ENCODE data around the gene APOO.
"Not testable (repeated sequence)": the region's sequence is repeated elsewhere in the genome, so short reads cannot be mapped to it uniquely, and the experiment has no call there.

The APOO gene

DNA sequence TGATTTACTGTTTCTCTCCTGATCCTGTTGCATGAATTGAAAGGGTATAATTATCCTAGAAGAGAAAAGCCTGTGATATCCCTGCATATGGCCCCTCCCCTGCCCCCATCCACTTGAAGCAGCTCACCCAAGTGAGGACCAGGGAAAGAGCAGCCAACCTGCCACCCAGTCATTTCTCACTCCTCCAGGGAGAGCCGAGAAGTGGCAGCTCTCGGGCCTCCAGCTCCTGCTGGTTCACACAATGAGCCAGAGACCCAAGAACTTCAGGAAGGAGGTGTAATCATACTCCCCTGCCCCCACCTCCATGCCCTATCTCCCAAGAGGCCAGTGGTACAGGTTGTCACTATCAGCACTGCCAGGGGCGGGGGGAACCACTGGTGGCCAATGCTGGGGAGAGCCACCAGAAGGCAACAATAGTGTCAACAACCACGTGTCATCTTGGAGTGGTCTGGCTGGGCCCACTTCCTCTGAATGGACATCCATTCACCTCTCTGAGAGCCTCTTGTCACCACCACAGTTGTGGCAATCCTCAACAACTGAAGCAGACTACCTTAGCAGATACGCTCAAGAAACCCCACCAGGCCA lies 42.9 kb downstream of the APOO start:
- Histone ChIP-seq H3K27me3 (ENCODE audit: low read length) (no peaks in the 10 kb centered on the region), H4K20me1 (ENCODE audit: low read depth, low read length) (no peaks in the 10 kb centered on the region), H3K79me2 (ENCODE audit: insufficient read depth, low read length) (no peaks in the 10 kb centered on the region), H3K4me3 (ENCODE audit: insufficient read depth, low read length, poor library complexity, severe bottlenecking) (no peak overlapping the region), H2AFZ (ENCODE audit: low read depth, low read length, severe bottlenecking) (no peak overlapping the region), H3F3A (ENCODE audit: insufficient read depth) (no peaks in the 10 kb centered on the region), H3K9me2 (replicated peaks; ENCODE audit: insufficient read depth, low read length) (no peaks in the 10 kb centered on the region), H3K27ac (ENCODE audit: low read depth, low read length) (no peak overlapping the region), H3K36me3 (ENCODE audit: low read length) (no peaks in the 10 kb centered on the region), H3K9me3 (ENCODE audit: insufficient read depth, low read length) (no peaks in the 10 kb centered on the region), H3K4me2 (ENCODE audit: low read depth, low read length, poor library complexity, severe bottlenecking) (no peak overlapping the region), H3K9ac (ENCODE audit: low read length) (no peak overlapping the region)
- no peak for TF ChIP-seq EZH2phosphoT487 (conservative IDR thresholded peaks at IDR 0.05; ENCODE audit: low read length)

DNA sequence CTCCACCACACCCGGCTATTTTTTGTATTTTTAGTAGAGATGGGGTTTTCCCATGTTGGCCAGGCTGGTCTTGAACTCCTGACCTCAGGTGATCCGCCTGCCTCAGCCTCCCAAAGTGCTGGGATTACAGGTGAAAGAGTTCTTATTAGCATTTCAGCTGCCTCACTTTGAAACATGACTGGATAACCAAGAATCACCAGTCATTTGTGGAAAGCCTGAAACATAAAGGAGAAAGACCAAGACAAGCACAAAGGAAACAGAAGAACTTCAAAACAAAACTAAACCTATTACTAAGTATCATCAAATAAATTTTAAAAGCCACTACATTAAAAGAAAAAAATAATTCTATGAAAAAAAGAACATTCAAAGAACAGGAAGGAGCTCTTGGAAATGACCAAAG lies 45.8 kb downstream of the APOO start:
- not testable (repeated sequence) for H4K20me1 ChIP-seq (ENCODE audit: low read depth, low read length); H3F3A ChIP-seq (ENCODE audit: insufficient read depth); H3K4me2 ChIP-seq (ENCODE audit: low read depth, low read length, poor library complexity, severe bottlenecking); H3K27me3 ChIP-seq (ENCODE audit: low read length); H3K9ac ChIP-seq (ENCODE audit: low read length); H3K9me3 ChIP-seq (ENCODE audit: insufficient read depth, low read length); H3K27ac ChIP-seq (ENCODE audit: low read depth, low read length); H3K9me2 ChIP-seq (replicated peaks; ENCODE audit: insufficient read depth, low read length); H3K36me3 ChIP-seq (ENCODE audit: low read length); H3K79me2 ChIP-seq (ENCODE audit: insufficient read depth, low read length); H3K4me3 ChIP-seq (ENCODE audit: insufficient read depth, low read length, poor library complexity, severe bottlenecking); H2AFZ ChIP-seq (ENCODE audit: low read depth, low read length, severe bottlenecking)

DNA sequence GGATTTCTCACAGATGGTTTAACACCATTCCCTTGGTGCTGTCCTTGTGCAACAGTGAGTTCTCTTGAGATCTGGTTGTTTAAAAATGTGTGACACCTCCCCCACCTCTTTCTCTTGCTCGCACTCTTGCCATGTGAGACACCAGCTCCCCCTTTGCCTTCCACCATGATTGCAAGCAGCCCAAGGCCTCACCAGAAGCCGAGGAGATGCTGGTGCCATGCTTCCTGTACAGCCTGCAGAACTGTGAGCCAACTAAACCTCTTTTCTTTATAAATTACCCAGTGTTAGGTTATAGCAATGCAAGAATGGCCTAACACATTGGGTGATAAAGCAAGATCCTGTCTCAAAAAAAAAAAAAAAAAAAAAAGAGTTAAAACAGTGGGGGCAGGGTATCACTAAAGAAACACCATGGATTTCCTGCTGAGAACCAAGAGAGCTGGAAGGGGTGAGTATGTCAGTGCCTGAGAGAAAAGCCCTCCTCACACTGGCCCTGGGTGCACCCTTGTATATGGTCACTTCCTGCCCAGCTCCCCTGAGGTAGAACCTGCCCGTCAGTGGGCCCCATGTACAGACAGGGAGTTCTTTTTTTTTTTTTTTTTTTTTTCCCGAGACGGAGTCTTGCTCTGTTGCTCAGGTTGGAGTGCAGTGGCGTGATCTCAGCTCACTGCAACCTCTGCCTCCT lies 46.4 kb downstream of the APOO start:
- Histone ChIP-seq H4K20me1 (ENCODE audit: low read depth, low read length) (no peaks in the 10 kb centered on the region), H3K9ac (ENCODE audit: low read length) (no peak overlapping the region), H3K4me2 (ENCODE audit: low read depth, low read length, poor library complexity, severe bottlenecking) (no peak overlapping the region), H2AFZ (ENCODE audit: low read depth, low read length, severe bottlenecking) (no peak overlapping the region), H3K9me2 (replicated peaks; ENCODE audit: insufficient read depth, low read length) (no peaks in the 10 kb centered on the region), H3K9me3 (ENCODE audit: insufficient read depth, low read length) (no peaks in the 10 kb centered on the region), H3K79me2 (ENCODE audit: insufficient read depth, low read length) (no peaks in the 10 kb centered on the region), H3K4me3 (ENCODE audit: insufficient read depth, low read length, poor library complexity, severe bottlenecking) (no peak overlapping the region), H3F3A (ENCODE audit: insufficient read depth) (no peaks in the 10 kb centered on the region), H3K36me3 (ENCODE audit: low read length) (no peaks in the 10 kb centered on the region), H3K27ac (ENCODE audit: low read depth, low read length) (no peak overlapping the region), H3K27me3 (ENCODE audit: low read length) (no peaks in the 10 kb centered on the region)
- TF ChIP-seq, protein P1, sequence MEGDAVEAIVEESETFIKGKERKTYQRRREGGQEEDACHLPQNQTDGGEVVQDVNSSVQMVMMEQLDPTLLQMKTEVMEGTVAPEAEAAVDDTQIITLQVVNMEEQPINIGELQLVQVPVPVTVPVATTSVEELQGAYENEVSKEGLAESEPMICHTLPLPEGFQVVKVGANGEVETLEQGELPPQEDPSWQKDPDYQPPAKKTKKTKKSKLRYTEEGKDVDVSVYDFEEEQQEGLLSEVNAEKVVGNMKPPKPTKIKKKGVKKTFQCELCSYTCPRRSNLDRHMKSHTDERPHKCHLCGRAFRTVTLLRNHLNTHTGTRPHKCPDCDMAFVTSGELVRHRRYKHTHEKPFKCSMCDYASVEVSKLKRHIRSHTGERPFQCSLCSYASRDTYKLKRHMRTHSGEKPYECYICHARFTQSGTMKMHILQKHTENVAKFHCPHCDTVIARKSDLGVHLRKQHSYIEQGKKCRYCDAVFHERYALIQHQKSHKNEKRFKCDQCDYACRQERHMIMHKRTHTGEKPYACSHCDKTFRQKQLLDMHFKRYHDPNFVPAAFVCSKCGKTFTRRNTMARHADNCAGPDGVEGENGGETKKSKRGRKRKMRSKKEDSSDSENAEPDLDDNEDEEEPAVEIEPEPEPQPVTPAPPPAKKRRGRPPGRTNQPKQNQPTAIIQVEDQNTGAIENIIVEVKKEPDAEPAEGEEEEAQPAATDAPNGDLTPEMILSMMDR (IDR thresholded peaks at IDR 0.05; ENCODE audit: insufficient read depth, low read length, poor library complexity, severe bottlenecking): no peak
- no peak for TF ChIP-seq EZH2phosphoT487 (conservative IDR thresholded peaks at IDR 0.05; ENCODE audit: low read length)

DNA sequence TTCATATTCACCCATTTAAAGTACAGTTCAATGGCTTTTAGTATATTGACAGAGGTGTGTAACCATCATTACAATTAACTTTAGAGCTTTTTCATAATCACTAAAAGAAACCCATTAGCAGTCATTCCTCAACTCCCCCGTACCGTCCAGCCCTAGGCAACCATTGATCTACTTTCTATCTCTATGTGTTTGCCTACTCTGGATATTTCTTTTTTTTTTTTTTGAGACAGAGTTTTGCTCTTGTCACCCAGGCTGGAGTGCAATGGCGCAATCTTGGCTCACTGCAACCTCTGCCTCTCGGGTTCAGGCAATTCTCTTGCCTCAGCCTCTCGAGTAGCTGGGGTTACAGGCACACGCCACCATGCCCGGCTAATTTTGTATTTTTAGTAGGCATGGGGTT lies 48.5 kb downstream of the APOO start:
- H3K4me3 ChIP-seq (ENCODE audit: insufficient read depth, low read length, poor library complexity, severe bottlenecking); H3F3A ChIP-seq (ENCODE audit: insufficient read depth); H3K9me3 ChIP-seq (ENCODE audit: insufficient read depth, low read length); H3K9me2 ChIP-seq (replicated peaks; ENCODE audit: insufficient read depth, low read length); H3K79me2 ChIP-seq (ENCODE audit: insufficient read depth, low read length); H3K9ac ChIP-seq (ENCODE audit: low read length); H2AFZ ChIP-seq (ENCODE audit: low read depth, low read length, severe bottlenecking); H3K27me3 ChIP-seq (ENCODE audit: low read length); H4K20me1 ChIP-seq (ENCODE audit: low read depth, low read length); H3K4me2 ChIP-seq (ENCODE audit: low read depth, low read length, poor library complexity, severe bottlenecking); H3K36me3 ChIP-seq (ENCODE audit: low read length); H3K27ac ChIP-seq (ENCODE audit: low read depth, low read length): not testable (repeated sequence)

DNA sequence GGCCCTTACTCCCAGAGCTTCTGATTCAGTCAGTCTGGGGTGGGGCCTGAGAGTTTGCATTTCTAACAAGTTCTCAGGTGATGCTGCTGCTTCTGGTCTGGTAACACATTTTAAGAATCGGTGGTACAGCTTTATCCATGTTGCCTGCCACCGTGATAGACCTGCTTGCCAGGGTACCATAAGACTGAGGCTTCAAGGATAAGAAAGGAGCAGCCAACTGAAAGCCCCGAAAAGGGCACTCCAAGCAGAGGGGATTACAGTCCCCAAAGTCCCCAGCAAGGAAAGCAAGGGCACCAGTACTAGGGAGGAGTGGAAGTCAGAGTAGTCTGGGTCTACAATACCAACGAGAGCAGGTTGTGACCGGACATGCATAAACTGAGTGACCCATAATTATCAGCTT lies 49.8 kb downstream of the APOO start:
- H3K9me2 ChIP-seq (replicated peaks; ENCODE audit: insufficient read depth, low read length): no peaks in the 10 kb centered on the region
- no peak overlapping the region for H3K4me2 ChIP-seq (ENCODE audit: low read depth, low read length, poor library complexity, severe bottlenecking)
- H3K9me3 ChIP-seq (ENCODE audit: insufficient read depth, low read length): no peaks in the 10 kb centered on the region
- no peaks in the 10 kb centered on the region for H3K27me3 ChIP-seq (ENCODE audit: low read length)
- no peaks in the 10 kb centered on the region for H4K20me1 ChIP-seq (ENCODE audit: low read depth, low read length)
- no peak overlapping the region for H2AFZ ChIP-seq (ENCODE audit: low read depth, low read length, severe bottlenecking)
- H3K36me3 ChIP-seq (ENCODE audit: low read length): no peaks in the 10 kb centered on the region
- H3F3A ChIP-seq (ENCODE audit: insufficient read depth): no peaks in the 10 kb centered on the region
- no peak for TF ChIP-seq EZH2phosphoT487 (conservative IDR thresholded peaks at IDR 0.05; ENCODE audit: low read length)
- TF ChIP-seq, protein P1 (IDR thresholded peaks at IDR 0.05; ENCODE audit: insufficient read depth, low read length, poor library complexity, severe bottlenecking): no peak
- H3K79me2 ChIP-seq (ENCODE audit: insufficient read depth, low read length): no peaks in the 10 kb centered on the region
- H3K9ac ChIP-seq (ENCODE audit: low read length): no peak overlapping the region
- no peak overlapping the region for H3K4me3 ChIP-seq (ENCODE audit: insufficient read depth, low read length, poor library complexity, severe bottlenecking)
- no peak overlapping the region for H3K27ac ChIP-seq (ENCODE audit: low read depth, low read length)

Measured in SU-DHL-6 (cell line).